HCT116 (cell line): ENCODE results near the gene RNF121. TPM values are rescaled to one million over a fixed set of nuclear protein-coding genes. Genes with fewer than 3 reads are reported as not detected.

Experiments
- ATAC-seq: fragments of 200-7000 bp; cut with Tn5 transposase; 2 replicates; pipeline ENCODE4 v1.9.1; 2020; ENCODE audit warnings: mild to moderate bottlenecking, moderate library complexity
- BruUV-seq: library from RNA; stranded (reverse); fragments of 400-500 nt; replicated peaks from 2 replicates; lab custom pipeline; 2021; lab: Mats Ljungman, UMichigan
- CTCF ChIA-PET: fragments of 300-600 bp; sonication (Branson Sonifier 250); formaldehyde crosslinking; loops from one replicate; lab custom pipeline; 2021; ENCODE audit warnings: antibody characterized with exemption; lab: Charles Lee
- POLR2A ChIA-PET: fragments of 300-600, 350-600 bp; sonication (Branson Sonifier 250); formaldehyde crosslinking; loops from one replicate; lab custom pipeline; 2021; ENCODE audit warnings: antibody characterized with exemption; lab: Charles Lee
- RAD21 ChIA-PET, 2 experiments: fragments of 300-600 bp; sonication (Branson Sonifier 250); formaldehyde crosslinking; loops; one replicate each; lab custom pipeline; 2023; ENCODE audit warnings: low total read pairs in 2 of 2; ENCODE audit not compliant: uncharacterized antibody in 2 of 2, unreplicated experiment in 2 of 2, low non-redundant PET in 1 of 2; lab: Charles Lee
- DNase-seq: peaks from one replicate; pipeline ENCODE4 v3.0.0-alpha.2; 2010; ENCODE audit warnings: low read depth, low spot score
- H2AFZ ChIP-seq: fragments of 200-600 bp; shearing (Covaris generic), sonication (generic); 2 replicates; pipeline ENCODE4 v1.6.1; 2017; ENCODE audit warnings: low read depth, mixed run types, mixed read lengths, antibody characterized with exemption, low read length; ENCODE audit not compliant: poor library complexity, severe bottlenecking
- H3K27ac ChIP-seq: 2 replicates; pipeline ENCODE4 v1.5.1; 2012; ENCODE audit warnings: low read depth, low read length
- H3K27me3 ChIP-seq: fragments of 200-600 bp; sonication (generic); 2 replicates; pipeline ENCODE4 v1.6.1; 2016; ENCODE audit warnings: mixed run types, low read length, mixed read lengths; ENCODE audit not compliant: insufficient read depth
- H3K36me3 ChIP-seq, 2 experiments: fragments of 200-500 bp in 1 of 2; fragments of 200-600 bp in 1 of 2; sonication (Bioruptor generic) in 1 of 2; sonication (generic) in 1 of 2; 2 replicates each; pipeline versions ENCODE4 v1.5.1 to v1.6.1; 2014 to 2016; ENCODE audit warnings: low read length in 2 of 2, inconsistent platforms in 1 of 2, mixed read lengths in 1 of 2, mixed run types in 1 of 2; ENCODE audit not compliant: insufficient read depth in 2 of 2, control insufficient read depth in 1 of 2
- H3K4me1 ChIP-seq, 2 experiments: fragments of 200-600 bp in 1 of 2; sonication (generic) in 1 of 2; 2 replicates each; pipeline versions ENCODE4 v1.5.1 to v1.6.1; 2012 to 2017; ENCODE audit warnings: low read length in 2 of 2, inconsistent platforms in 1 of 2, mild to moderate bottlenecking in 1 of 2, mixed read lengths in 1 of 2, mixed run types in 1 of 2, moderate library complexity in 1 of 2; ENCODE audit not compliant: insufficient read depth in 2 of 2, control insufficient read depth in 1 of 2
- H3K4me2 ChIP-seq: fragments of 200-600 bp; sonication (generic); 2 replicates; pipeline ENCODE4 v1.6.1; 2017; ENCODE audit warnings: mixed run types, low read length, mixed read lengths
- H3K4me3 ChIP-seq, 2 experiments: fragments of 200-600 bp in 1 of 2; sonication (generic) in 1 of 2; replicated peaks in 1 of 2; 2 replicates each; pipeline ENCODE4 v1.5.1; 2011 to 2016; ENCODE audit warnings: low read length in 2 of 2, control low read depth in 1 of 2, low read depth in 1 of 2, mild to moderate bottlenecking in 1 of 2, mixed read lengths in 1 of 2, mixed run types in 1 of 2
- H3K79me2 ChIP-seq: fragments of 200-600 bp; sonication (generic); 2 replicates; pipeline ENCODE4 v1.6.1; 2017; ENCODE audit warnings: mild to moderate bottlenecking, mixed run types, low read length, moderate library complexity, mixed read lengths; ENCODE audit not compliant: insufficient read depth
- H3K9ac ChIP-seq: fragments of 200-600 bp; sonication (generic); 2 replicates; pipeline ENCODE4 v1.6.1; 2016; ENCODE audit warnings: low read length, mixed read lengths
- H3K9me2 ChIP-seq: fragments of 200-600 bp; sonication (generic), shearing (Covaris generic); 2 replicates; pipeline ENCODE4 v1.6.1; 2017; ENCODE audit warnings: mixed run types, mild to moderate bottlenecking, moderate library complexity; ENCODE audit not compliant: insufficient read depth
- H3K9me3 ChIP-seq, 2 experiments: fragments of 200-500 bp in 1 of 2; fragments of 200-600 bp in 1 of 2; sonication (Bioruptor generic) in 1 of 2; sonication (generic) in 1 of 2; 2 replicates each; pipeline ENCODE4 v1.6.1; 2014 to 2017; ENCODE audit warnings: low read length in 2 of 2, mixed read lengths in 2 of 2, inconsistent platforms in 1 of 2, low read depth in 1 of 2, mild to moderate bottlenecking in 1 of 2, mixed run types in 1 of 2, moderate library complexity in 1 of 2; ENCODE audit not compliant: control insufficient read depth in 1 of 2, insufficient read depth in 1 of 2
- H4K20me1 ChIP-seq: fragments of 200-600 bp; sonication (generic), shearing (Covaris generic); 2 replicates; pipeline ENCODE4 v1.6.1; 2017; ENCODE audit warnings: mixed run types, mild to moderate bottlenecking, moderate library complexity; ENCODE audit not compliant: insufficient read depth
- CBX3 ChIP-seq: IDR thresholded peaks from 2 replicates; pipeline ENCODE4 v1.6.1; 2012; ENCODE audit warnings: low read depth
- EGR1 ChIP-seq: IDR thresholded peaks from 2 replicates; pipeline ENCODE4 v1.6.1; 2012; ENCODE audit warnings: low read depth
- EZH2phosphoT487 ChIP-seq: fragments of 200-600 bp; IDR thresholded peaks from 2 replicates; pipeline ENCODE4 v1.6.1; 2018; ENCODE audit warnings: antibody characterized with exemption, borderline replicate concordance
- JUND ChIP-seq: IDR thresholded peaks from 2 replicates; pipeline ENCODE4 v1.6.1; 2012
- POLR2AphosphoS5 ChIP-seq: IDR thresholded peaks from 2 replicates; pipeline ENCODE4 v1.6.1; 2011; ENCODE audit warnings: mild to moderate bottlenecking, low read depth, low read length, moderate library complexity
- SP1 ChIP-seq: IDR thresholded peaks from 2 replicates; pipeline ENCODE4 v1.6.1; 2012; ENCODE audit warnings: low read depth
- SRF ChIP-seq: IDR thresholded peaks from 2 replicates; pipeline ENCODE4 v1.6.1; 2012; ENCODE audit warnings: low read depth
- TCF7L2 ChIP-seq: IDR thresholded peaks from 2 replicates; pipeline ENCODE4 v1.7.0; 2011; ENCODE audit warnings: borderline replicate concordance, inconsistent platforms; ENCODE audit not compliant: insufficient read depth, insufficient read length; ENCODE audit errors: extremely low read depth
- YY1 ChIP-seq: IDR thresholded peaks from 2 replicates; pipeline ENCODE4 v1.6.1; 2011; ENCODE audit warnings: low read length, low read depth, moderate library complexity, mild to moderate bottlenecking; ENCODE audit not compliant: insufficient replicate concordance; ENCODE audit errors: extremely low read depth
- ZFX ChIP-seq: fragments of 450-650 bp; IDR thresholded peaks from 2 replicates; pipeline ENCODE4 v1.6.1; 2017
- intact Hi-C: fragments of 100-400 bp; cut with micrococcal nuclease; formaldehyde crosslinking; loops from 2 replicates; pipeline ENCODE4 v1.10.0; 2022
- total RNA-seq: library from RNA; stranded (reverse); gene quantifications from one replicate; pipeline ENCODE4 v1.2.1, GENCODE V29; 2021; ENCODE audit not compliant: unreplicated experiment
- TF ChIP-seq, protein P1 (sequence below): IDR thresholded peaks from 2 replicates; pipeline ENCODE4 v1.6.1; 2012
- TF ChIP-seq, protein P2 (sequence below), 3 experiments: fragments of 200-600 bp in 1 of 3; sonication (generic) in 1 of 3; IDR thresholded peaks in 2 of 3; conservative IDR thresholded peaks in 1 of 3; 2 replicates each; pipeline ENCODE4 v1.5.1; 2012 to 2017; ENCODE audit warnings: low read depth in 2 of 3, low read length in 2 of 3, antibody characterized with exemption in 1 of 3, borderline replicate concordance in 1 of 3, control low read depth in 1 of 3, mild to moderate bottlenecking in 1 of 3, mixed read lengths in 1 of 3, mixed run types in 1 of 3, moderate library complexity in 1 of 3; ENCODE audit not compliant: insufficient read depth in 1 of 3
- TF ChIP-seq, protein P3 (sequence below): IDR thresholded peaks from 2 replicates; pipeline ENCODE4 v1.6.1; 2012

Gene RNF121
- total RNA-seq, 1 experiment from 2014 or later, result 24.5 TPM

DNA sequence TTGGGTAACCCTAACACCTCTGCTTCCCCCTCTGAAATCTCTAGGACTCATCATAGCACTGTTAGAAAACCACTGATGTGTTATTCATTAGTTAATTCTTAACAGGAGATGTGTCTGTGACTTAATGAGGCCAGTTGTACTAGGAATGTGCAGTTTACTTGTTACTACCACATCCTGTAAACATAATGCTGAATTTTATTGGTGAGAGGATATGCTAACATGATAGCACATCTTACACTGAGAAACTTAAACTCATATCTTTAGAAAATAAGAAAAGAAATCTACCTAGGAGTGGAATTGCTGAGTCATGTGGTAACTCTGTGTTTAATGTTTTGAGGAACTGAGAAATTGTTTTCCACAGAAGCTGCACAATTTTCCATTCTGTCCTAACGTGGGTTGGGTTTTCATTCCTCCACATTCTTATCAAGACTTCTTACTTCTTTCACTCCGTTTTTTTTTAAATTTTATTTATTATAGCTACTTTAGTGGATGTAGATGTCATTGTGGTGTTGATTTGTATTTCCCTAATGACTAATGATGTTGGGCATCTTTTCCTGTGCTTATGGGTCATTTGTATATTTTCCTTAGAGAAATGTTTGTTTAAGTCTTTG lies 33.7 kb downstream of the RNF121 start:
- Histone ChIP-seq H2AFZ (no peak overlapping the region), H3K4me1 (peaks cover 0 to 6% of the 10 kb centered on the region in 2 experiments; a peak in 1 of 4 replicates), H3K9ac (no peak overlapping the region), H3K36me3 (peaks cover 0 to 8% of the 10 kb centered on the region in 2 experiments; a peak in 2 of 4 replicates), H3K9me3 (no peaks in the 10 kb centered on the region), H3K4me2 (no peak overlapping the region), H4K20me1 (no peaks in the 10 kb centered on the region; the same call in none of the 2 replicates), H3K27me3 (no peaks in the 10 kb centered on the region), H3K9me2 (no peaks in the 10 kb centered on the region), H3K27ac (no peak overlapping the region; the same call in 1 of the 2 replicates), H3K79me2 (peaks cover 6% of the 10 kb centered on the region; the same call in 1 of the 2 replicates), H3K4me3 (no peak overlapping the region)
- RAD21 ChIA-PET, result no interaction called here
- ATAC-seq (no peak), DNase-seq (no peak)
- POLR2A ChIA-PET, result no interaction called here
- BruUV-seq, result no TSS peak
- intact Hi-C loops, result no loop called here
- CTCF ChIA-PET, result no interaction called here
- TF ChIP-seq POLR2AphosphoS5, result no peak
- TF ChIP-seq CBX3, result no peak
- TF ChIP-seq, protein P1, sequence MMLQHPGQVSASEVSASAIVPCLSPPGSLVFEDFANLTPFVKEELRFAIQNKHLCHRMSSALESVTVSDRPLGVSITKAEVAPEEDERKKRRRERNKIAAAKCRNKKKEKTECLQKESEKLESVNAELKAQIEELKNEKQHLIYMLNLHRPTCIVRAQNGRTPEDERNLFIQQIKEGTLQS, result no peak
- TF ChIP-seq EGR1, result no peak
- no peak for TF ChIP-seq EZH2phosphoT487
- TF ChIP-seq ZFX, result no peak

DNA sequence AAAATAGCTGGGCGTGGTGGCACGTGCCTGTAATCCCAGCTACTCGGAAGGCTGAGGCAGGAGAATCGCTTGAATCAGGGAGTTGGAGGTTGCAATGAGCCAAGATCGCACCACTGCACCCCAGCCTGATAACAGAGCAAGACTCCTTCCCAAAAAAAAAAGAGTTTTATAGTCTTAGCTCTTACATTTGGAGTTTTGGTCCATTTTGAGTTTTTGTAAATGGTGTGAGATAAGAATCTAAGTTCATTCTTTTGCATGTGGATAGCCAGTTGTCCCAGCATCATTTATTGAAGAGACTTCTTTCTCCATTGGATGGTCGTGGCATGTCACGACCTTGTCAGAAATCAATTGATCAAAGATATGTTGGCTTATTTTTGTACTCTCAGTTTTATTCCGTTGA lies 34.6 kb downstream of the RNF121 start:
- BruUV-seq, result no TSS peak
- no peak overlapping the region for H3K9ac ChIP-seq
- DNase-seq (no peak), ATAC-seq (no peak)
- no peak overlapping the region for H3K4me3 ChIP-seq
- CTCF ChIA-PET, result no interaction called here
- H2AFZ ChIP-seq, result no peak overlapping the region
- TF ChIP-seq JUND, result no peak
- TF ChIP-seq CBX3, result no peak
- no peak for TF ChIP-seq SP1
- TF ChIP-seq, protein P2, sequence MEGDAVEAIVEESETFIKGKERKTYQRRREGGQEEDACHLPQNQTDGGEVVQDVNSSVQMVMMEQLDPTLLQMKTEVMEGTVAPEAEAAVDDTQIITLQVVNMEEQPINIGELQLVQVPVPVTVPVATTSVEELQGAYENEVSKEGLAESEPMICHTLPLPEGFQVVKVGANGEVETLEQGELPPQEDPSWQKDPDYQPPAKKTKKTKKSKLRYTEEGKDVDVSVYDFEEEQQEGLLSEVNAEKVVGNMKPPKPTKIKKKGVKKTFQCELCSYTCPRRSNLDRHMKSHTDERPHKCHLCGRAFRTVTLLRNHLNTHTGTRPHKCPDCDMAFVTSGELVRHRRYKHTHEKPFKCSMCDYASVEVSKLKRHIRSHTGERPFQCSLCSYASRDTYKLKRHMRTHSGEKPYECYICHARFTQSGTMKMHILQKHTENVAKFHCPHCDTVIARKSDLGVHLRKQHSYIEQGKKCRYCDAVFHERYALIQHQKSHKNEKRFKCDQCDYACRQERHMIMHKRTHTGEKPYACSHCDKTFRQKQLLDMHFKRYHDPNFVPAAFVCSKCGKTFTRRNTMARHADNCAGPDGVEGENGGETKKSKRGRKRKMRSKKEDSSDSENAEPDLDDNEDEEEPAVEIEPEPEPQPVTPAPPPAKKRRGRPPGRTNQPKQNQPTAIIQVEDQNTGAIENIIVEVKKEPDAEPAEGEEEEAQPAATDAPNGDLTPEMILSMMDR (IDR thresholded peaks at IDR 0.05 in 2 of 3, conservative IDR thresholded peaks at IDR 0.05 in 1 of 3; ENCODE audit: borderline replicate concordance in 1 of 3, insufficient read depth in 1 of 3, low read depth in 2 of 3, low read length in 2 of 3), result no peak
- TF ChIP-seq, protein P3, sequence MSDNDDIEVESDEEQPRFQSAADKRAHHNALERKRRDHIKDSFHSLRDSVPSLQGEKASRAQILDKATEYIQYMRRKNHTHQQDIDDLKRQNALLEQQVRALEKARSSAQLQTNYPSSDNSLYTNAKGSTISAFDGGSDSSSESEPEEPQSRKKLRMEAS, result no peak
- TF ChIP-seq, protein P1, result no peak
- TF ChIP-seq SRF, result no peak
- TF ChIP-seq YY1, result no peak
- TF ChIP-seq TCF7L2, result no peak
- H4K20me1 ChIP-seq, result no peaks in the 10 kb centered on the region; the same call in 1 of the 2 replicates
- intact Hi-C loops, result no loop called here
- H3K9me3 ChIP-seq, result no peaks in the 10 kb centered on the region
- peaks cover 0 to 6% of the 10 kb centered on the region in 2 experiments; a peak in 1 of 4 replicates for H3K4me1 ChIP-seq
- RAD21 ChIA-PET, result no interaction called here
- POLR2A ChIA-PET, result no interaction called here
- H3K9me2 ChIP-seq, result no peaks in the 10 kb centered on the region
- no peaks in the 10 kb centered on the region for H3K27me3 ChIP-seq
- H3K36me3 ChIP-seq, result peaks cover 0 to 8% of the 10 kb centered on the region in 2 experiments; a peak in 3 of 4 replicates
- H3K4me2 ChIP-seq, result no peak overlapping the region
- H3K27ac ChIP-seq, result no peak overlapping the region
- H3K79me2 ChIP-seq, result 0 out of 2 replicates have a peak, but pooled peaks cover under 1% of the 10 kb centered on the region
